ENCODE measurements around the gene MARCOL. TPM values are rescaled to one million over a fixed set of nuclear protein-coding genes. Genes with fewer than 3 reads are reported as not detected.

Gene MARCOL
- total and polyA plus RNA-seq, 7 donors, result 1.8 TPM; not detected in 6

GRCh38 chr5:148248894-148249293, 10.6 kb downstream of the MARCOL start:
- Histone ChIP-seq H3K36me3 (no peaks in the 10 kb centered on the region), H3K27me3 (no peaks in the 10 kb centered on the region), H3K4me3 (no peak overlapping the region), H3K27ac (no peak overlapping the region), H3K4me1 (no peaks in the 10 kb centered on the region), H3K9me3 (no peaks in the 10 kb centered on the region)
- intact Hi-C loops (cut with DNase I), result no loop called here
- TF ChIP-seq POLR2AphosphoS5 (IDR thresholded peaks at IDR 0.05) (no peak), POLR2A (IDR thresholded peaks at IDR 0.05) (no peak), CTCF (IDR thresholded peaks at IDR 0.05) (no peak), EP300 (IDR thresholded peaks at IDR 0.05) (no peak)
- DNase-seq, result no peak
- WGBS, 2 donors, result 85 to 94% methylated on average over 2 of the region's 2 CpGs

- no peak for TF ChIP-seq POLR2A (IDR thresholded peaks at IDR 0.05)
- DNase-seq, result no peak
- Histone ChIP-seq H3K27ac (no peak overlapping the region), H3K27me3 (no peaks in the 10 kb centered on the region), H3K9me3 (peaks cover 0 to 7% (median 4%) of the 10 kb centered on the region in 4 donors), H3K4me3 (no peak overlapping the region), H3K36me3 (no peaks in the 10 kb centered on the region), H3K4me1 (no peaks in the 10 kb centered on the region)
- intact Hi-C loops (cut with DNase I), result no loop called here
Measured at GRCh38 chr5:148255456-148255855, 17.1 kb downstream of the MARCOL start.

- Histone ChIP-seq H3K27ac (no peak overlapping the region), H3K4me3 (no peak overlapping the region), H3K4me1 (no peaks in the 10 kb centered on the region), H3K27me3 (no peaks in the 10 kb centered on the region), H3K9me3 (peaks cover 0 to 7% (median 4%) of the 10 kb centered on the region in 4 donors), H3K36me3 (no peaks in the 10 kb centered on the region)
- TF ChIP-seq CTCF (IDR thresholded peaks at IDR 0.05) (no peak), EP300 (IDR thresholded peaks at IDR 0.05) (no peak), POLR2AphosphoS5 (IDR thresholded peaks at IDR 0.05) (no peak), POLR2A (IDR thresholded peaks at IDR 0.05) (no peak)
- intact Hi-C loops (cut with DNase I), result no loop called here
- WGBS, 2 donors, result 83 to 85% methylated on average over 2 of the region's 2 CpGs
- no peak for DNase-seq
Measured at GRCh38 chr5:148259288-148259687, 21.0 kb downstream of the MARCOL start.

GRCh38 chr5:148261221-148261620, 22.9 kb downstream of the MARCOL start:
- H3K36me3 ChIP-seq, result no peaks in the 10 kb centered on the region
- intact Hi-C loops (cut with DNase I), result no loop called here
- no peak overlapping the region for H3K27ac ChIP-seq
- no peak overlapping the region for H3K4me3 ChIP-seq
- no peak for TF ChIP-seq CTCF (IDR thresholded peaks at IDR 0.05)
- no peak for TF ChIP-seq EP300 (IDR thresholded peaks at IDR 0.05)
- TF ChIP-seq POLR2A (IDR thresholded peaks at IDR 0.05), result no peak
- no peak for TF ChIP-seq POLR2AphosphoS5 (IDR thresholded peaks at IDR 0.05)
- no peaks in the 10 kb centered on the region for H3K4me1 ChIP-seq
- H3K27me3 ChIP-seq, result no peaks in the 10 kb centered on the region
- H3K9me3 ChIP-seq, result peaks cover 0 to 8% (median 3%) of the 10 kb centered on the region in 4 donors
- DNase-seq, result no peak

- no peak for TF ChIP-seq POLR2AphosphoS5 (IDR thresholded peaks at IDR 0.05)
- TF ChIP-seq CTCF (IDR thresholded peaks at IDR 0.05), result no peak
- Histone ChIP-seq H3K4me3 (no peak overlapping the region), H3K9me3 (peaks cover 0 to 3% (median 0%) of the 10 kb centered on the region in 4 donors), H3K36me3 (no peaks in the 10 kb centered on the region), H3K27ac (peak overlapping the region in 2 of 4 donors; percentile 19 to 37), H3K27me3 (no peaks in the 10 kb centered on the region), H3K4me1 (peaks cover 0 to 11% (median 2%) of the 10 kb centered on the region in 4 donors)
- no peak for DNase-seq
- intact Hi-C loops (cut with DNase I), result no loop called here
- WGBS, 2 donors, result 43 to 64% methylated on average over 3 of the region's 3 CpGs
Measured at GRCh38 chr5:148267962-148268361, 29.6 kb downstream of the MARCOL start.

Data from sigmoid colon (tissue), 7 donors.